IPS-18c (cell line): ENCODE measurements around the gene FERMT2.
A peak's percentile ranks its signal among the peaks of the same experiment; 100 is the strongest.
"Not testable (repeated sequence)": the region's sequence is repeated elsewhere in the genome, so short reads cannot be mapped to it uniquely, and the experiment has no call there.

ENCODE experiments used
- H3K4me3 ChIP-seq: 2 replicates; pipeline ENCODE4 v1.7.0; 2013; ENCODE audit warnings: low read depth, mild to moderate bottlenecking, low read length, moderate library complexity; ENCODE audit not compliant: insufficient read depth
- H3K9me3 ChIP-seq: one replicate; pipeline ENCODE4 v1.6.1; 2013; ENCODE audit warnings: mild to moderate bottlenecking, low read length, moderate library complexity; ENCODE audit not compliant: control insufficient read depth, insufficient read depth

Gene FERMT2

GRCh38 chr14:52949711-52950409, 990 bp downstream of the FERMT2 start:
- Histone ChIP-seq H3K9me3 (no peaks in the 10 kb centered on the region), H3K4me3 (peak overlapping the region; percentile 95)

- Histone ChIP-seq H3K9me3 (no peaks in the 10 kb centered on the region), H3K4me3 (peak overlapping the region; percentile 95)
Measured at GRCh38 chr14:52949249-52949648, 1.6 kb downstream of the FERMT2 start.

GRCh38 chr14:52948836-52949235, 2.0 kb downstream of the FERMT2 start:
- H3K9me3 ChIP-seq = no peaks in the 10 kb centered on the region
- H3K4me3 ChIP-seq = peak overlapping the region; percentile 95

- Histone ChIP-seq H3K4me3 (no peak overlapping the region), H3K9me3 (no peaks in the 10 kb centered on the region)
Measured at GRCh38 chr14:52948039-52948438, 2.8 kb downstream of the FERMT2 start.

- no peaks in the 10 kb centered on the region for H3K9me3 ChIP-seq
Measured at GRCh38 chr14:52944254-52944653, 6.6 kb downstream of the FERMT2 start.

GRCh38 chr14:52939427-52939826, 11.4 kb downstream of the FERMT2 start:
- Histone ChIP-seq H3K4me3 (no peak overlapping the region), H3K9me3 (no peaks in the 10 kb centered on the region)

More at GRCh38 chr14:52944254-52944653, 6.6 kb downstream of the FERMT2 start:
- H3K4me3 ChIP-seq = no peak overlapping the region

- H3K9me3 ChIP-seq = no peaks in the 10 kb centered on the region
- H3K4me3 ChIP-seq = no peak overlapping the region
Measured at GRCh38 chr14:52937869-52938268, 13.0 kb downstream of the FERMT2 start.

- H3K4me3 ChIP-seq = no peak overlapping the region
- H3K9me3 ChIP-seq = no peaks in the 10 kb centered on the region
Measured at GRCh38 chr14:52937306-52937705, 13.5 kb downstream of the FERMT2 start.

GRCh38 chr14:52936437-52936836, 14.4 kb downstream of the FERMT2 start:
- Histone ChIP-seq H3K4me3 (no peak overlapping the region), H3K9me3 (no peaks in the 10 kb centered on the region)

- H3K9me3 ChIP-seq = no peaks in the 10 kb centered on the region
- H3K4me3 ChIP-seq = no peak overlapping the region
Measured at GRCh38 chr14:52935833-52936232, 15.0 kb downstream of the FERMT2 start.

- no peak overlapping the region for H3K4me3 ChIP-seq
- no peaks in the 10 kb centered on the region for H3K9me3 ChIP-seq
Measured at GRCh38 chr14:52934762-52935161, 16.1 kb downstream of the FERMT2 start.

- Histone ChIP-seq H3K9me3 (no peaks in the 10 kb centered on the region), H3K4me3 (no peak overlapping the region)
Measured at GRCh38 chr14:52929192-52929807, 21.6 kb downstream of the FERMT2 start.

GRCh38 chr14:52926953-52927352, 23.9 kb downstream of the FERMT2 start:
- no peak overlapping the region for H3K4me3 ChIP-seq
- H3K9me3 ChIP-seq = no peaks in the 10 kb centered on the region

GRCh38 chr14:52923902-52924575, 26.8 kb downstream of the FERMT2 start:
- Histone ChIP-seq H3K9me3 (no peaks in the 10 kb centered on the region), H3K4me3 (no peak overlapping the region)

- no peak overlapping the region for H3K4me3 ChIP-seq
- H3K9me3 ChIP-seq = no peaks in the 10 kb centered on the region
Measured at GRCh38 chr14:52922656-52923055, 28.2 kb downstream of the FERMT2 start.

GRCh38 chr14:52922059-52922458, 28.8 kb downstream of the FERMT2 start:
- Histone ChIP-seq H3K4me3 (no peak overlapping the region), H3K9me3 (no peaks in the 10 kb centered on the region)

- H3K4me3 ChIP-seq, H3K9me3 ChIP-seq: not testable (repeated sequence)
Measured at GRCh38 chr14:52920411-52920810, 30.4 kb downstream of the FERMT2 start.

GRCh38 chr14:52919971-52920370, 30.9 kb downstream of the FERMT2 start:
- no peak overlapping the region for H3K4me3 ChIP-seq
- no peaks in the 10 kb centered on the region for H3K9me3 ChIP-seq
